ENCODE data around the gene MRPL37.
"Not testable (repeated sequence)": the region's sequence is repeated elsewhere in the genome, so short reads cannot be mapped to it uniquely, and the experiment has no call there.

MRPL37 gene

DNA sequence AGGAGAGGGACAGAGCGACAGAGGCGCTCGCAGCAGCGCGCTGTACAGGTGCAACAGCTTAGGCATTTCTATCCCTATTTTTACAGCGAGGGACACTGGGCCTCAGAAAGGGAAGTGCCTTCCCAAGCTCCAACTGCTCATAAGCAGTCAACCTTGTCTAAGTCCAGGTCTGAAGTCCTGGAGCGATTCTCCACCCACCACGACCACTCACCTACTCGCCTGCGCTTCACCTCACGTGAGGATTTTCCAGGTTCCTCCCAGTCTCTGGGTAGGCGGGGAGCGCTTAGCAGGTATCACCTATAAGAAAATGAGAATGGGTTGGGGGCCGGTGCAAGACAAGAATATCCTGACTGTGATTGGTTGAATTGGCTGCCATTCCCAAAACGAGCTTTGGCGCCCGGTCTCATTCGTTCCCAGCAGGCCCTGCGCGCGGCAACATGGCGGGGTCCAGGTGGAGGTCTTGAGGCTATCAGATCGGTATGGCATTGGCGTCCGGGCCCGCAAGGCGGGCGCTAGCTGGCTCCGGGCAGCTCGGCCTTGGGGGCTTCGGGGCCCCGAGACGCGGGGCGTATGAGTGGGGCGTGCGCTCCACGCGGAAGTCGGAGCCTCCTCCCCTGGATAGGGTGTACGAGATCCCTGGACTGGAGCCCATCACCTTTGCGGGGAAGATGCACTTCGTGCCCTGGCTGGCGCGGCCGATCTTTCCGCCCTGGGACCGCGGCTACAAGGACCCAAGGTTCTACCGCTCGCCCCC, at the start of gene MRPL37, which contains the start of gene CYB5RL:
Gene MRPL37 (plus strand): TSS at position 403 of the 754 bp plus-strand sequence. CDS start 77 bp downstream, at position 480.
Gene CYB5RL (minus strand): TSS at position 266 of the 754 bp plus-strand sequence. CDS start 4,414 bp downstream, outside the sequence.
- DNase-seq (ENCODE audit: low spot score): peak; percentile 97

DNA sequence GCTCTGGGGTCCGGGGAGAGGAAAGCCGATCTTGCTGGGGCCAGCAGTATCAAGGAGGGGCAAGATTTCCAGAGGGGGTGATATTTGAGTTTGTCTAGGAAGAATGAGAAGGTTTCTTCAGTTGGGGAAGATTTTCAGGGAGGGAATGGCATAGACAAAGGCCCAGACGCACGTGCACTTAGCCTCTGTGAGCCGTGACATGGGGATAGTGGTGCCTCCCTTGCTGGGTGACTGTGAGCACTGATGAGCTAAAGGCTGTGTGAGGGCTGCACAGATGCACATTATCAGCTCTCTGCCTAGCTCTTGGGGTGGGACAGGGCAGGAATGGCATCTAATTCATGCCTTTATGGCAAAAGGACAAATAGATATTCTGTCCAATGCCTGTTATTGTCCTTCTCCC, 49.0 kb upstream of the MRPL37 start:
- no peak for DNase-seq (ENCODE audit: low spot score)

DNA sequence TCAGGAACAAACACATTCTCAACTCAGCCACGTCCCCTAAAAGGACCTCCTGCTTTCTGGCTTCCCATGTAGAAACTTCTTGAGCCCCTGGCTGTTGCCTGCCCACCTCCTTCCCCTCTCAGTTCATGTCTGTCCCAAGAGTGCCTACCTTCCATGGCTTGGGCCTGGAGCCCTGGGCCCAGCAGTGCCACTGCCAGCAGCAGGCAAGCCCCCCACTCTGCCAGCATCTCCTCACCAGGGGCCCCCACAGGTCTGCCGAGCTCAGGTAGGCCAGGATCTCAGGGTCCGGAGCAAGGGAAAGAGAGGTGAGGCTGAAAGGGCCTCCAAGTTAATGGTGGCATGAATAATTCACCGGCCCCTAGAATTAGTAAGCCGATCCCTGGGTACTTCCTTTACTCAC, 47.3 kb upstream of the MRPL37 start, which contains the start of gene CDCP2:
Gene CDCP2 (minus strand): TSS at position 305 of the 400 bp plus-strand sequence. CDS start 78 bp downstream, at position 227.
- DNase-seq (ENCODE audit: low spot score): no peak

DNA sequence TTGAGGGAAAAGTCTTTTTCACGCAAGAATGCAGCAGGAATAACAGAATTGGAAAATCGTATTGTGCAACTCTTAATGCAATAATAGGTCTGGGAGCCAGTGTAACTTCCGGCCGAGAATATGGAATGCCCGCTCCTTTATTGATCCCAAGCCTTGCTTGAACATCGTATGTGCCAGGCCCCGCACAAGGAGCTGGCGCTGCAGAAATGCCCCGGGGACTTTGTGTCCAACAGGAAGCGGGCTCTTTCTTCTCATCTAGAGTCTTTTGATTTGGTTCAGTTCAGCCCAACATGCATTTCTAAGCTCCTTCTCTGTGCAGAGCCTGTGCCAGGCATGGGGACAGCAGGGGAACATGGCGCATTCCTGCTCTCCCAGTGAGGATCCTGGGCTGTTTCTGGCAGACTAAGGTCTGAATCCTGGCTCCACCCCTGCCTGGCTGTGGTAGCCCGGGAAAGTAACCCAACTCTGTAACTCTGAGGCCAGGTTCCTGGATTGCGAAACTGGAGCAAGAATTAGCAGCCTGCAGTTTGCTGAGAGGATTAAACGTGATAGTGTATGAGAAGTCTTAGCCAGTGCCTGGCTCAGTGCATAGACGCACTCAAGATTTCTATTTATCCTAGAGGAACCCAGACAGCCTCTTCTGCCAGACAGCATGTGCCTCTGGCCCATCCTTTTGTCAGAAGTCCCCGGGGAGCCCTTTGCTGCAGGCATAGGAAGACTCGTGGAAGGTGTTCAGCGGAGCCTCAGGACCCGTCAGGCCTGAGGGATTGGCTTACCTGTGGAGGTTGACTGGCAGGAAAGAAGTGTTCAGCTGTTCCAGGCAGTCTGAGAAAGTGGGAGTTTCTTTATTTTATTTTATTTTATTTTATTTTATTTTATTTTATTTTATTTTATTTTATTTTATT, 46.2 kb upstream of the MRPL37 start:
- no peak for DNase-seq (ENCODE audit: low spot score)

DNA sequence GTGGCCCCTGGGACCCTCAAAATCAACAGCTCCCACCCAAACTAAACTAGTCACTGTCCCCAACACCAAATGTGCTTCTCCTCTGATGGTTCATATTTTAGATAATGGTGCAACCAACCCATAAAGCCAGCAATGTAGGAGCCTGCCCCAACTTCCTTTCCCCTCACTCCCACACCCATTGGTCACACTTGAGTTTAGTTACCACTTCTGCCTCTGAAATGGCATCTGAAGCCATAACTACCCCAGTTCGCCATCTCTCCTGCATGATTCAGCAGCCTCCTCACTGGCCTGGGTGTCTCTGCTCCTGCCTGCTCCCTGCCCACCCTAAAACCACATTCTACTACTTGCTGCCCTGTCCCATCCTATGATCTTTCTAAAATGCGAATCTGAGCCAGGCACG, 43.8 kb upstream of the MRPL37 start:
- no peak for DNase-seq (ENCODE audit: low spot score)

DNA sequence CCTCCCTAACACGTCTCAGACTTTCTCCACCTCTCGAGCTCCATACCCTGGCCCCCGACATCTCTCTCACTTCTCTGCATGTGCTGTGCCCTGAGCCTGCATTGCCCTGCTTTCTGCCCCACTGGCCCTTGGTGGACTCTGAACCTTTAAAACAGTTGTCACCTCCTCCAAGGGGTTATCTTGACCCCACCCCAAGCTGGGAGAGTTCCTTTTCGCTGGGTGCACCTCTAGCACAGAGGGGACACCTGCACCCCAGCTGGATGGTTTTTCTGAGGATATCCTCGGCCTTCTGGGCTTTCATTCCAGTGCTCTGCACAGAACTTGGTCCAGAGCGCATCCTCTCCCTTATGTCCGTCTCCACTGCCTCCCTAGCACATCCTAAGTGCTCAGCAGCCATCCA, 43.0 kb upstream of the MRPL37 start:
- no peak for DNase-seq (ENCODE audit: low spot score)

DNA sequence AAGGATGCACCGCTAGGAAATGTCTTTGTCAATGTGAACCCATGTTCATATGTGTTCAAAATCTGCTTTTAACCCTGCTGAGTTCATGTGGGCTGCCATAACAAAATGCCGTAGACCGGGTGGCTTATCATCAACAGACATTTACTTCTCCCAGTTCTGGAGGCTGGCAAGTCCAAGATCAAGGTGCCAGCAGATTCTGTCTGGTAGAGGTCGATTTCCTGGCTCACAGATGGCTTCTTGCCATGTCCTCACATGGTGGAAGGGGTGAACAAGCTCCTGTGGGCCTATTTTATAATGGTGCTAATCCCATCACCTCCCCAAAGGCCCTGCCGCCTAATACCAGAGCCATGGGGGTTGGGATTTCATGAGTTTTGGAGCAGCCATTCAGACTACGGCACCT, 42.6 kb upstream of the MRPL37 start:
- no peak for DNase-seq (ENCODE audit: low spot score)

DNA sequence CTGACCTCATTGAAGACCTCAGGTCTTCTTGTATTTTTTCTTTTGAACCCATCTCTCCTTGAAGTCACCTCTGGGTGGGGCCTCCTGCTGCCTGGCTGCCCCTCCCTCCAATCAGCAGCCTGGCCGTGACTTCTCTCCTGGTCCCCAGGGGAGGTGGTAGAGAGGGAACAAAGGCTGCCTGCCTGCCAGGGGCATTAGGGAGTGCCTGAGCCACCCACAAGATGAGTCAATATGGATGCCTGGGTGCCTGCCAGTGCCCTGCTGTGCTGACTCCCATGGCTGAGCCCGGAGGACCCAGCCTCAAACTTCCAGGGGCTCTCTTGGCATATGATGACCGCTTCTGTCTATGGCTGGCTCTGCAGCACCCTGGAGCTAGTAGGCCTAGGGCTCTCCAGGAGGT, 41.9 kb upstream of the MRPL37 start:
- DNase-seq (ENCODE audit: low spot score): peak; percentile 67

DNA sequence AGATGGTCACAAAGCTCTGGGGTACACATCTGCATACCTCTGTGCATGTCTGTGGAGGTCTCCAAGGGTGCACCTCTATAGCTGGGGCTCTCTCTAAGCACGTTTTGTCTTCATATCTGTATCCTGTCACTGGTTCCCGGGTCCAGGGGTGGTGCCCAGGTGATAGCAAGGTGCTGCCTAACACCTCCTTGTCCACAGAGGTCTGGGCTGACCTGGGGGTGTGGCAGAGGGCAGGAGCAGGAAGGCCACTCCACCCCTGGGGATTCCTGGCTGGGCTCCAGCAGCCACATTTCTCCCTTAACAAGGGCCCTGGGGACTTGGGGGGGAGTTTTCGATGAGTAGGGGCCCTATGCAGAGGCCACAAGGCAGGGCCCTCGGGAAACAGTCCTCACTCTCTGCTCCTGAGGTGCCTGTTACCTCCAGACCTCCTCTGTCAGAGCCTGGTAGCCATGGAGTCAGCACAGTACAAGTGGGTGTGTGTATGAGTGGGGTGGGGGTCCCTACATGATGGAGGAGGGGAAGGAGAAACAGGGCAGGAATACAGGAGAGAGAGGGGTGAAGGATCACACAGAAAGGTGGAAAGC, 40.1 kb upstream of the MRPL37 start:
- no peak for DNase-seq (ENCODE audit: low spot score)

DNA sequence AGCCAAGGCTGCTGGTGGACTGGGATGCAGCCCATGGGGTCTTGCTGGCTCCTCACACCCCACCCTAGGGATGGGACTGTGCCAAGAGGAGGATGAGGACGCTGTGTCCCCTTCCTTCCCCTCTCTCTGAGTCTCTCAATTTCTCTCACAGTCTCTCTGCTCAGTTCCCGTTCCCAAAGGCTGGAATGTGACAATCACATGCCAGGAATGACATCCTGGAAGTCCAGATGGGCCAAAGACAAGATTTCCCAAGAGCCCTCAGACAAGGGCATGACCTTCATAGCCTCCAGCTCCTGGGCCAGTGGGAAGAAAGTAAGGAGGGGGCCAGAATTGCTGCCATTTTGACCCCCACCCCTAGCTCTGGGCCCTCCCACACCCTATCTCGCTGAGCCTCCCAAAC, 39.6 kb upstream of the MRPL37 start:
- DNase-seq (ENCODE audit: low spot score): no peak

DNA sequence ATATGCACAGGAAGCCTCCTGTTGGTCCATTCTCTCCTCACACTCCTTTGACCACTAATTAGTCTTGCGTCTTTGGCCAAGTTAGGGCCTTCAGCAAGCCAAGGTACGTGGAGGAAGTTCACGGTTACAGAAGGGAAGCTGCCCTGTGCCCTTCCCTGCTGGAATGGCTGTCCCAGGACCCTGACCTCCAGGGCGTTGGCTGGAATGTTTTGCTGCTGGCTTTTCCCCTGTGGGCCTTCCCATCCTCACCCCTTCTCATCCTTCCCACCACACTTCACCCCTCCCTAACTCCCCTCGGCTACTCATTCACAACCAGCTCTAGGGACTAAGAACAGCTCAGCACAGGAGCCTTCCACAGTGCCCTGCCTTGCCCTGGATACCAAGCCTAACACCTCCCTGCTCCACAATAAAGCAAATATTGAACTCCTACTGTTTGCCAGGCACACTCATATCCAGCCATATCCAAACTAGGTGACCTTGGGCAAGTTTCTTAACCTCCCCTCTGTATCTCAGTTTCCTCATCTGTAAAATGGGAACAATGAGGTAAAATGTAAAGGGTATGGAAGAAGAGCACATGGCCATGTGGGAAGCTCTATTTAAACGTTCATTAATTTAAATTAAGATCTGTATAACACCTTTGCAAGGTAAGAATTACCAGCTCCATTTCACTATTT, 38.3 kb upstream of the MRPL37 start:
- no peak for DNase-seq (ENCODE audit: low spot score)

DNA sequence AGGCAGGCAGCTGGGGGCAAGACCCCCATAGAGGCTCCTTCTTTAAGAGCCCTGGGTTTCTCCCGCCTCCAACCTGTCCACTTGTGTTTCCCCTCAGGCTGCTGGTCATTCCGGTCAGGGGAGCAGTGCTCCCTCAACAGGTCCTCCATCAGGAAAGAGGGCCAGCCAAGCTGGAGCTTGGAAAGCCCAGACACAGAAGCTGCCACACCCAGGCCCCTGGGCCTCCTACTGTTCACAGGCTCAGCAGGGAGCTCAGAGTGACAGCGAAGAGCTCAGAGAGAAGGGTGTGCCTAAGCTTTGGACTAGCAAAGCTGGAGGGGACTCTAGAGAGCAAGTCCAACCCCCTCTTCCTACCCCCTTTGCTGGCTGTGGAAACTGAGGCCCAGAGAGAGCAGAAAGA, 36.9 kb upstream of the MRPL37 start:
- peak; percentile 16 for DNase-seq (ENCODE audit: low spot score)

DNA sequence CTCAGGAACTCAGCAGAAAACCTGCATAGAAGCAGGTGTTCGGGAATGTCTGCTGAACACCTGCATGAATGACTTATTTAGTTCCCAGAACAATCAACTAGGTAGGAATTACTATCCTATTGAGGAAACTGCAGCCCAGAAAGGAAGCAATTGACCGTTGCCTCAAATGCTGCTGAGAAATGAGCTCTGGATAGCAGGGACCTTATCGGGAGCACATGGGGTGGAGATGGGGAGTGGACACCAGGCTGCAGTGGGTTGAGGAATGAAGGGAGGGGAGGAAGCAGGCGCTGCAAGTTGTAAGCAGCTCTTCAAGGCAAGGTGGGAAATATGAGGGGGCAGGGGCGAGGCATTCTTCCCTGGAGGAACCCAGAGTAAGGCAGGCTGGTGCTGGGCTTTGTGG, 36.4 kb upstream of the MRPL37 start:
- no peak for DNase-seq (ENCODE audit: low spot score)

DNA sequence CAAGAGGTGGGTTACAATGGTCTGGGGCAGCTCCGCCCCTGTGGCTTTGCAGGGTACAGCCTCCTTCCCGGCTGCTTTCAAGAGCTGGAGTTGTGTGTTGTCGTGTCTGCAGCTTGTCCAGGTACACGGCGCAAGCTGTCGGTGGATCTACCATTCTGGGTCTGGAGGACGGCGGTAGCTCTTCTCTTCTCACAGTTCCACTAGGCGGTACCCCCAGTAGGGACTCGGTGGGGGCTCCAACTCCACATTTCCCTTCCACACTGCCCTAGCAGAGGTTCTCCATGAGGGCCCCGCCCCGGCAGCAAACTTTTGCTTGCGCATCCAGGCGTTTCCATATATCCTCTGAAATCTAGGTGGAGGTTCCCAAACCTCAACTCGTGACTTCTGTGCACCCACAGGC, 34.8 kb upstream of the MRPL37 start:
- no peak for DNase-seq (ENCODE audit: low spot score)

DNA sequence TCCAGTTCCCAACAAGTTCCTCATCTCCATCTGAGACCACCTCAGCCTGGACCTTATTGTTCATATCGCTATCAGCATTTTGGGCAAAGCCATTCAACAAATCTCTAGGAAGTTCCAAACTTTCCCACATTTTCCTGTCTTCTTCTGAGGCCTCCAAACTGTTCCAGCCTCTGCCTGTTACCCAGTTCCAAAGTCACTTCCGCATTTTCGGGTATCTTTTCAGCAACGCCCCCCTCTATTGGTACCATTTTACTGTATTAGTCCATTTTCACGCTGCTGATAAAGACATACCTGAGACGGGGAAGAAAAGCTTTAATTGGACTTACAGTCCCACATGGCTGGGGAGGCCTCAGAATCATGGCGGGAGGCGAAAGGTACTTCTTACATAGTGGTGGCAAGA, 33.6 kb upstream of the MRPL37 start:
- DNase-seq (ENCODE audit: low spot score): not testable (repeated sequence)

DNA sequence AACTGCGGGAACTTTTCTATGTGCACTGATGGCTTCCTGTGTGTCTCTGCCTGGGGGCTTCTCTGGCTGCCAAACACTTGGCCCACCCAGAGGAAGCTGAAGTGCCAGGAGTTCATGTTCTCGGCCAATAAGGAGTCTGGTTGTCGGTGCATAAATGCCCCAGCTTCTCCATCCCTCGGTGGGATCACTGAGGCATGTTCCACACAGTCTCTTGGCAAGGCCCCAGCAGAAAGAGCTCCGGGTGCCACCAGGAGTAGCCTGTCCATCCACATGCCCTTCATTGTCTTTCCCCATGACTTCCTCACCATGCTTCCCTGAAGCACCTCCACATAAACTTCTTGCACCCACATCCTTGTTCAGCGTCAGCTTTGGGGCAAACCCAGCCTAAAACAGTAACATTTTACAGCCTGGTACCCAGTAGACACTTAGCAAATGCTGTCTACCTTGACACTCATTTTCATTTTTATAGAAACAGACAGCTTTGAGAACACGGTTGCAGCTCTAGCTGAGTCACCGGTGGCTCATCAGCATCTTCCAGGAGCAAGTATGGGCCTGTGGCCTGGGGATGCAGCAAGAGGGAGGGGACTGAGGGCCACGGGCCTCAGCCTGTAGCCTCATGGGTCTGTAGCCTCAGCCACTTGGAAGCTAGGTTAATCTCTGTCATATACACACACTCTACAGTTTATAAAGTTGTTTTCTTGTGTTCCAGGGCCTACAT, 32.4 kb upstream of the MRPL37 start:
- DNase-seq (ENCODE audit: low spot score): no peak

DNA sequence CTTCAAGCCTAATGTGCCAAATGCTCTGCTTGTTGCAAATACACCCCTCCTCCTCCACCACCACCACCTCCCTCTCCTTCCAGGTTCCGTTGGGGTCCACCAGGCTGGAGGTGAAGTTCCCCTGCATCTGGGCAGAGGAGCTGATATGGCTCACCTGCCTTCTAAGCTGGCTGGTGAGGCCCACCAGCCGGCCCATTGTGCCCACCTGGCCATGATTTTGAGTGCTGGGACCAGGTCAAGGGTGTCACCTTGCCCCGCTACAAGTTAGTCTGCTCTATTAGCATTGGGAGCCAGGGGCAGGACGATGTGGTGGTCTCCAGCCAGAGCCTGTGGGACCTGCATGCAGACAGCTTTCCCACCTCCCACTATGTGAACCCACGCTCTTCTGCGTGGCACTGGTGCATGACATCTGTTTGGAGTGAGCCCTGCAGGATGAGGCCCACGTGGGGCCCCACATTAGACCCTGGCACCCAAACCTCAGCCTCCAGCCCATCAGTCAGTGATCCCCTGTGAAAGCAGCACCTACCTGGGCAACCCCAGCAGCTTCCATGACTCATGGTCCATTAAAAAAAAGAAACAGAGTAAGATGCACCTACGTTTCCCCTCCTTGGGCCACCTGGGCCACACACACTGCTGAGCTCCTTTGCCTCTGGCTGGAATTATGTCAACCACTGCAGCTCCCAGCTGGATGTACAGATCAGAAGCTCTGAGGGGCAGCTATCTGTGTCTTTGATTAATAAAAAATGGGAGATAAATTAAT, 31.6 kb upstream of the MRPL37 start:
- DNase-seq (ENCODE audit: low spot score): no peak

DNA sequence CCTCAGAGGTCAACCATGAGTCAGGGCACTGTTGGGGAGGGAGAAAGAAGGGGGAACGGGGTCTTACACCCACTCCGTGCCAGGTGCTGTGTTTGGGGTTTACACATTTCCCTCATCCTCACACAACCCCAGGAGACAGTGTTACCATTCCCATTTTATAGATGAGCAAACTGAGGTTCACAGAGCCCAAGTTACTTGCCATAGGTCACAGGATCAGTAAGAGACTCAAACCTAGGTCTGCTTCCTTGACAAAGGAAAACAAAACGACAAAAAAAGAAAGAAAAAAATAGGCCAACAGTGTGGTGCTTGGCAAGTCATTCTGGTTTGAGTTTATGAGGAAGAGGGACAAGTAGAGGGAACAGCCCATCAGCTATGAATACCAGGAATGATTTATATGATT, 30.9 kb upstream of the MRPL37 start:
- no peak for DNase-seq (ENCODE audit: low spot score)

DNA sequence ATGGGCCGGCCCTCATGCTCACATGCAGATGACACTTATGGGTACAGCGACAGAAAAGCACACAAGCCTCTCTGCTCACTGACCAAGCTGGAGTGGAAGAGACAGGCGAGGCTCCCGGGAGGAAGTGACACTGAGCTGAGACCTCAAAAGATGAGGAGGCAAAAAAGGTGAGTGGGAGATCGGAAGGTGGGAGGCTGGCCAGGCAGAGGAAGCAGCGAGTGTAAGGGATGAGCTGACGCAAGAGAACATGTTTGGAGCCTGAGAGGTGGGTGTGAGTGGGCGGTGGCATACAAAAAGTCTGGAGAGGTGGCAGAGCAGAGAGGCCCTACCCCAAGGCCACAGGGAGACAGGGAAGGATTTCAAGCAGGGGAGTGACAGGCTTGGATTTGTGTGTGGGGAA, 29.0 kb upstream of the MRPL37 start:
- no peak for DNase-seq (ENCODE audit: low spot score)

DNA sequence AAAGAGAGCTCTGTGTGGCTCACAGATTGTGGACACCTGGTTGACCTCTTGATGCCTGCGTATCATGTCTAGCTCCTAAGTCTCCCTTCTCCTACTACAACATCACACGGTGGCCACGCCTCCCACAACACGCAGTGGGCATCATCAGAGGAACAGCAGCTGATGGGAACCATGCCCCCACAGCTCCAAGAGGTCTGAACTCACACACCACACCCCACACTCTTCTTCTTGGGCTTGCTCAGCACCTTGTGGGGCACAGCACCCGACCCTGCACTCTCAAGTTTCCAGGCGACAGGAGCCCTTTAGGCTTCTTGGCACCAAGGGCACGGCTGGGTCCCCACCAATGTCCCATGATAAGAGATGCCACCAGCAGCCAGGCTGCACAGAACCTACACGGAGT, 28.4 kb upstream of the MRPL37 start:
- DNase-seq (ENCODE audit: low spot score): no peak
